VCaP (cell line): Measurements from ENCODE around the gene MPC1.
"Not testable (repeated sequence)": the region's sequence is repeated elsewhere in the genome, so short reads cannot be mapped to it uniquely, and the experiment has no call there.

Experiments used
- H3K27ac ChIP-seq: fragments of 450-650 bp; 2 replicates; pipeline ENCODE4 v1.5.1; 2017
- TF ChIP-seq, protein P1 (sequence below): fragments of 450-650 bp; conservative IDR thresholded peaks from 2 replicates; pipeline ENCODE4 v1.5.1; 2017; ENCODE audit warnings: mild to moderate bottlenecking, moderate library complexity

Gene MPC1

GRCh38 chr6:166351715-166352285 is 30.9 kb downstream of the MPC1 start:
- H3K27ac ChIP-seq, result peak overlapping the region; percentile 61
- TF ChIP-seq, protein P1, sequence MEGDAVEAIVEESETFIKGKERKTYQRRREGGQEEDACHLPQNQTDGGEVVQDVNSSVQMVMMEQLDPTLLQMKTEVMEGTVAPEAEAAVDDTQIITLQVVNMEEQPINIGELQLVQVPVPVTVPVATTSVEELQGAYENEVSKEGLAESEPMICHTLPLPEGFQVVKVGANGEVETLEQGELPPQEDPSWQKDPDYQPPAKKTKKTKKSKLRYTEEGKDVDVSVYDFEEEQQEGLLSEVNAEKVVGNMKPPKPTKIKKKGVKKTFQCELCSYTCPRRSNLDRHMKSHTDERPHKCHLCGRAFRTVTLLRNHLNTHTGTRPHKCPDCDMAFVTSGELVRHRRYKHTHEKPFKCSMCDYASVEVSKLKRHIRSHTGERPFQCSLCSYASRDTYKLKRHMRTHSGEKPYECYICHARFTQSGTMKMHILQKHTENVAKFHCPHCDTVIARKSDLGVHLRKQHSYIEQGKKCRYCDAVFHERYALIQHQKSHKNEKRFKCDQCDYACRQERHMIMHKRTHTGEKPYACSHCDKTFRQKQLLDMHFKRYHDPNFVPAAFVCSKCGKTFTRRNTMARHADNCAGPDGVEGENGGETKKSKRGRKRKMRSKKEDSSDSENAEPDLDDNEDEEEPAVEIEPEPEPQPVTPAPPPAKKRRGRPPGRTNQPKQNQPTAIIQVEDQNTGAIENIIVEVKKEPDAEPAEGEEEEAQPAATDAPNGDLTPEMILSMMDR, result no peak

DNA sequence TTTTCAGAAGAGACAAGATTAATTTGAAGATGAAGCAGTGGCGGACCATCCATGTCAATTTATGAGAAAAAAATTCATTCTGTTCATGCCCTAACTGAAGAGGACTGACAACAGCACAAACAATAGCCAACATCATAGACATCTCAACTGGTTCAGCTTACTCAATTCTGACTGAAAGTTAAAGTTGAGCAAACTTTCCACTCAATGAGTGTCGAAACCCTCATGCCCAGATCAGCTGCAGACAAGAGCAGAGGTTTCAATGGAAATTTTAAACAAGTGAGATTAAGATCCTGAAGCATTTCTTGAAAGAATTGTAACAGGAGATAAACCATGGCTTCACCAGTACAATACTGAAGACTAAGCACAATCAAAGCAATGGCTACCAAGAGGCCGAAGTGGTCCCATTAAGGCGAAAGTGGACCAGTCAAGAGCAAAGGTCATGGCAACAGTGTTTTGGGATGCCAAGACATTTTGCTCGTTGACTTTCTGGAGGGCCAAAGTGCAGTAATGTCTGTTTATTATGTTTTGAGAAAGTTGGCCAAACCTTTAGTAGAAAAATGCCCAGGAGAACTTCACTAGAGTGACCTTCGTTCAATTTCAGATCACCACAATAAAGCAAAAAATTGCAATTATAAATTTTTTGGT is 34.3 kb downstream of the MPC1 start:
- H3K27ac ChIP-seq, result no peak overlapping the region
- TF ChIP-seq, protein P1, result no peak

GRCh38 chr6:166346965-166347364 is 35.8 kb downstream of the MPC1 start:
- no peak overlapping the region for H3K27ac ChIP-seq
- TF ChIP-seq, protein P1, result no peak

- TF ChIP-seq, protein P1, result no peak
- H3K27ac ChIP-seq, result no peak overlapping the region
Observed at GRCh38 chr6:166346449-166346848, 36.3 kb downstream of the MPC1 start.

GRCh38 chr6:166345672-166346071 is 37.1 kb downstream of the MPC1 start:
- not testable (repeated sequence) for H3K27ac ChIP-seq

DNA sequence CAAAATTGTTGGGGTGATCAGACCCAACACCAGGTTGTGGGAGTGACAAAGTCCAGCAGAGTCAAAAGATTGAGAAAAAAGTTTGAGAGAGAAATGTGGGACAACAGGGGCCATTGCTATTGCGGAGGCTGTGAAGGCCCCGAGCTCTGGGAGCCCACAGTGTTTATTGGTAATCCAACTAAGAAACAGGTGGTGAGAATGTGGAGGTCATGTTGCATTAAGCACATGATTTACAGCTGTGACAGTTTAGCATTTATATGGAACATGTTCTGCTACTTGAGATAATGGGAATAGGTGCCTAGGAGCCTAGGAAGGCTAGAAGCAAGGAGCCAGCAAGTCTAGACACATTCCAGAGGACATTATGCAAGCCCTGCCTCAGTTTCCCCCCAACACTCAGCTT is 37.8 kb downstream of the MPC1 start:
- not testable (repeated sequence) for H3K27ac ChIP-seq

DNA sequence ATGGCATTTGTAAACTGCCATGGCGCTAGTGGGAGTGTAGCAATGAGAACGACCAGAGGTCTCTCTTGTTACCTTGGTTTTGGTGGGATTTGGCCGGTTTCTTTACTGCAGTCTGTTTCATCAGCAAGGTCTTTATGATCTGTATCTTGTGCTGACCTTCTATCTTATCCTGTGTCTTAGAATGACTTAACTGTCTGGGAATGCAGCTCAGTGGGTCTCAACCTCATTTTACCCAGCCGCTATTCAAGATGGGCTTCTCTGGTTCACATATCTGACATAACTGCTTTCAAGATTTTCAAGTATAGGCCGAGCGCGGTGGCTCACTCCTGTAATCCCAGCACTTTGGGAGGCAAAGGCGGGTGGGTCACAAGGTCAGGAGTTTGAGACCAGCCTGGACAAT is 38.5 kb downstream of the MPC1 start:
- H3K27ac ChIP-seq, result no peak overlapping the region
- TF ChIP-seq, protein P1, result no peak

DNA sequence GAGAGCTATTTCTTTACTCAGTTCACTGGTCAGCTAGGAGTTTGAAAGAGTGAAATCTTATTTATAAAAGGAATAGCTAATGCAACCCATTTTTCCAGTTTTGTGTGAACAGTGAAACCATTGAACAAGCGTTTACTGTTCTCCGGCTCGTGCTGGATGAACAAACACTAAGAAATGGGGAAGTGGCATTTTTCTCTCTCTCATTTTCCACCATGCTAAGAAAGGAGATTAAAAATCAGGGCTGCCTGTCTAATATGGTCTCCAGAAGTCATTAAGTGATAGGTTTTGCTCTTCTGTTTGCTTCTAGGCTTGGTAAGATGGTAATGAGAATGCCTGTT is 39.6 kb downstream of the MPC1 start:
- TF ChIP-seq, protein P1, result no peak
- peak overlapping the region; percentile 88 for H3K27ac ChIP-seq
